GM12865 (cell line): ENCODE results near the gene FHL1.

Experiments
- DNase-seq: peaks from one replicate; pipeline ENCODE4 v3.0.0; 2010; ENCODE audit warnings: low read depth
- H3K4me3 ChIP-seq: 2 replicates; pipeline ENCODE4 v1.5.1; 2011; ENCODE audit warnings: mild to moderate bottlenecking, low read depth, low read length, control low read depth
- CTCF ChIP-seq: IDR thresholded peaks from 2 replicates; pipeline ENCODE4 v1.5.1; 2011; ENCODE audit warnings: low read length, control low read depth, low read depth, inconsistent platforms; ENCODE audit not compliant: insufficient read depth; ENCODE audit errors: missing control alignments

FHL1 gene

GRCh38 chrX:136203951-136204350 is 56.6 kb downstream of the FHL1 start:
- no peak for TF ChIP-seq CTCF
- no peak overlapping the region for H3K4me3 ChIP-seq
- no peak for DNase-seq

- H3K4me3 ChIP-seq: no peak overlapping the region
- no peak for TF ChIP-seq CTCF
- DNase-seq: no peak
Measured at GRCh38 chrX:136204571-136204970, 57.2 kb downstream of the FHL1 start.

DNA sequence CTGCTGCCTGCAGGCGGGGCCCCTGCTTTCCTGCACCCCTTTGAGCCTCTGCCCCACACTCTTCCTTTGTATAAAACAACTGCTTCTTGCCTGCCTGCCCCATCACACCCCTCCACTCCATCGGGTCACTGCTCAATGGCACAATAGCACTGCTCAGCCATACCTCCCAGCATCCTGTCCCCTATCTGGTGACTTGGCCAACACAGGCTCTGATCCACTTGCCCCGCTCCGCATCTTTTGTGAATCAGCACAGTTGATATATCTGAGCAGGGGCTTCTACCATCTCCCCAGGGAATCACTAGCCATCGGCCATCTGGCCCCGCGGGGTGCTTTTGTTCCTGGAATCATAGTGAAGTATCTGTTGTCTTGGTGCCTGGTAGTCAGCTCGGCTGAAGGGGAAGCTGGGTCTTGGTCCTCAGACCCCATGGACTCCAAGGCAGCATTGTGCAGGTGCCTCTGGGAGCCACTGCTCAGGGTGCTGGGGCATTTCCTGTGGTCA is 58.6 kb downstream of the FHL1 start:
- no peak for TF ChIP-seq CTCF
- H3K4me3 ChIP-seq: no peak overlapping the region
- DNase-seq: no peak

- H3K4me3 ChIP-seq: no peak overlapping the region
- no peak for DNase-seq
- TF ChIP-seq CTCF: no peak
Measured at GRCh38 chrX:136206916-136207315, 59.6 kb downstream of the FHL1 start.

- no peak for TF ChIP-seq CTCF
- no peak for DNase-seq
- no peak overlapping the region for H3K4me3 ChIP-seq
Measured at GRCh38 chrX:136207546-136207945, 60.2 kb downstream of the FHL1 start.

- peak; percentile 17 for DNase-seq
- peak; percentile 20 for TF ChIP-seq CTCF
- H3K4me3 ChIP-seq: no peak overlapping the region
Measured at GRCh38 chrX:136209016-136209738, 61.8 kb downstream of the FHL1 start.

- no peak for TF ChIP-seq CTCF
- DNase-seq: no peak
- no peak overlapping the region for H3K4me3 ChIP-seq
Measured at GRCh38 chrX:136209751-136210150, 62.4 kb downstream of the FHL1 start.
